Parietal lobe (tissue), 2 donors: ENCODE results near the gene RPS25. TPM values are rescaled to one million over a fixed set of nuclear protein-coding genes. Genes with fewer than 3 reads are reported as not detected.

ENCODE experiments used
- small RNA-seq: library from RNA; depleted of rRNA; stranded (forward); fragments of <200 nt; gene quantifications from one replicate; pipeline ENCODE3, GENCODE V24; 2014; ENCODE audit warnings: low replicate concordance
- total RNA-seq: library from RNA; depleted of rRNA; stranded (reverse); fragments of >200 nt; gene quantifications from one replicate; pipeline ENCODE4 v1.2.3, GENCODE V29; 2014

The RPS25 gene
- total RNA-seq, result 1,127 TPM

DNA sequence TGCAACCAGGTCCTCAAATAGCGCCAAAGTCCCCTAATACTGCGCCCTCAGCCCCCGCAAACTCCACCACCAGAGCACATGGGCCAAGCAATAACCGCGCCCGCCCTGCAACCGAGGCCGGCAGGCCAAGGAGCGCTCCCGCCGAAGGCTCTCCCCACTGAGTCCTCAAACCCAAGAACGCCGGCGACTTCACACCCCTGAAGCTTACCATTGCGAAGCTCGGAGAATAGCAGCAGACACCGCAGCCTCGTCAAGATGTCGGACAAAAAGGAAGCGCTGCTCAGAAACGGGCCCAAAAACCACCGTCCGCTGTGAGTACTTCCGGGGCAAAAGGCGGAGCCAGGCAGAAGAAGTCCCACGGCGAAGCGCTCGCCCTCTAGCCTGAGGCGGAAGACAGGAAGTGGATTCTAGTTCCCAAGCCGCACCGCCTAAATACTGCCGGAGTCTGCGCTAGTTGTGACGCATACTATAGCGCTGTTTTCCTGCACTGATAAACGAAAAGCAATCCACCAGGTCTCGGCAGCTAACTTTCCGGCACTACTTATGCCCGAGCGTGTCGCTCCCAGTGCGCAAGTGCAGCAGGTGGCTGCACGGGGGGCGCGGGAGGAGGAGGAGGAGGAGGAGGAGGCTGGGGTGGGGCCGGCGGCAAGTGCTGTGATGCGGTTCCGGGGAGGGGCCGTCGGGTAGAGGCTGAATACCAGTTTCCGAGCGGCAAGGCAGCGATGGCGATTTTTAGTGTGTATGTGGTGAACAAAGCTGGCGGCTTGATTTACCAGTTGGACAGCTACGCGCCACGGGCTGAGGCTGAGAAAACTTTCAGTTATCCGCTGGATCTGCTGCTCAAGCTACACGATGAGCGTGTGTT is at the start of gene RPS25, which contains the start of gene TRAPPC4:
Gene RPS25, minus strand, starts transcription at position 270 of the 865 bp plus-strand sequence. Its CDS starts 59 bp downstream, at position 211.
Gene TRAPPC4, plus strand, starts transcription at position 693 of the 865 bp plus-strand sequence. Its CDS starts 30 bp downstream, at position 723.

DNA sequence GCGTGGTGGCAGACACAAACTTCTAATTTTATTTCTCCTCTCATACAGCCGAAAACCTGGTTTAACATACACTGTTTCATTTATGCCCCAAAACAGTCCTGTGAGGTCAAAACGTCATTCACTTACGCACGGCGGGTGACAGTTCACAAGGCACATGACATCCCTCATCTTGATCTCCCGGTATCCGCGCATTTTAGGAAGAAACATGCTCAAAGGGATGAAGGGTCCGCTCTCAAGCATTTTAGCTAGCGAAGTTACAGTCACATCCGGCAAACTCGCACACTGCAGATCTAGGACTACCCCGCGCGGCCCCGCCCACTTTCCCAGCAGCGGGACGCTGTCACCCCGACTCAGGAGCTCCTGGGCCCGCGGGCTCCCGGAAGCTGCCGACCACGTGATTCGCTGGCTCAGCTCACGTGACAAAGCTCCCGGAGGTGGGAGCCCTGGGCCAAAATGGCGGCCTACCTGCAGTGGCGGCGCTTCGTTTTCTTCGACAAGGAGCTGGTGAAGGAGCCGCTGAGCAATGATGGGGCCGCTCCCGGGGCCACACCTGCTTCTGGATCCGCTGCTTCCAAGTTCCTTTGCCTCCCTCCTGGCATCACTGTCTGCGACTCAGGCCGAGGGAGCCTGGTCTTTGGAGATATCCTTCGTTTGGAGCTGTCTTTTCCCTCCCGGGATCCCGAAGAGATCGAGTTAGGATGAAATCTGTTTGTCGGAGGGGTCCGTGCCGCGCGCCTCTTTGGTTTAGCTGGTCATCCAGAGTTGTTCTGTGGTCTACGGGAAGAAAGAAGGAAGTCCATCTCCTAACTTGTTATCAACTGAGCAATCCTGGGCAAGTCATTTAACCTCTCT is 49.5 kb upstream of the RPS25 start, which contains the start of gene VPS11:
Gene VPS11, plus strand, starts transcription at position 448 of the 852 bp plus-strand sequence. Its CDS starts 6 bp downstream, at position 454.

DNA sequence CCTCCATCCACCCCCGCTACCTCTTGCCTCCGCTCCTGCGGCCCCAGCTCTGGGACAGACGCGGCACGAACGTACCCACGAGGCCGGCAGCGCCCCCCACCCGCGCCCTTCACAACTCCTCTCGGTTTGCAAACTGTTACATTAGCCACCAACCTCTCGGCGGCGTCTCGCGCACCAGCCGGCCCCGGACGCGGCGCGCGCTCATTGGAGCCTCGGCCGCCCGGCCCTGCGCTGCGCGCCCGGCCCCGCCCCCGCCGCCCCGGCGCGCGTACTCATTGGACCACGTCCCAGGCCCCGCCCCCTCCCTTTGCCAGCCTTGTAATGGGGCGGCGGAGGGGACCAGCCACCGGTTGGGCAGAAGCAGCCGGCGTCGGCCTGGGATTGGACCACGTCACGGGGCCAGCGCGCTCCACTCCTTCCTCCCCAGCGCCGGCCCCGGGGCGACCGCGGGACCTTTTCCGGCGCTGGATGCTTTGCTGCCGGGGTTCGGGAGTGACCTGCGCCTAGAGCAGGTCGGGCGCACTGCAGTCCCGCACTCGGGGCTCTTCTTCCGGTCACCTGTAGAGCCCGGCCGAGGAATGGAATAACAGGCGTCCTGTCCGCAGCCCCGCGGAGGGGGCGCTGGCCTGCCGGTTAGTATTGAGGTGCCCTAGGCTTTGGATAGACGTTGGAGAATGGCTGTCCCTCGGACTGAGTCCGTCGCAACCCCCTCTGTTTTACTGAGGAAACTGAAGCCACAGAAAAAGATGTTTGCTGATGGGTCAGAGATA is 39.0 kb upstream of the RPS25 start, which contains the start of gene HYOU1:
Gene HYOU1, minus strand, starts transcription at position 206 of the 770 bp plus-strand sequence. CDS start 1,045 bp downstream, outside the sequence.

DNA sequence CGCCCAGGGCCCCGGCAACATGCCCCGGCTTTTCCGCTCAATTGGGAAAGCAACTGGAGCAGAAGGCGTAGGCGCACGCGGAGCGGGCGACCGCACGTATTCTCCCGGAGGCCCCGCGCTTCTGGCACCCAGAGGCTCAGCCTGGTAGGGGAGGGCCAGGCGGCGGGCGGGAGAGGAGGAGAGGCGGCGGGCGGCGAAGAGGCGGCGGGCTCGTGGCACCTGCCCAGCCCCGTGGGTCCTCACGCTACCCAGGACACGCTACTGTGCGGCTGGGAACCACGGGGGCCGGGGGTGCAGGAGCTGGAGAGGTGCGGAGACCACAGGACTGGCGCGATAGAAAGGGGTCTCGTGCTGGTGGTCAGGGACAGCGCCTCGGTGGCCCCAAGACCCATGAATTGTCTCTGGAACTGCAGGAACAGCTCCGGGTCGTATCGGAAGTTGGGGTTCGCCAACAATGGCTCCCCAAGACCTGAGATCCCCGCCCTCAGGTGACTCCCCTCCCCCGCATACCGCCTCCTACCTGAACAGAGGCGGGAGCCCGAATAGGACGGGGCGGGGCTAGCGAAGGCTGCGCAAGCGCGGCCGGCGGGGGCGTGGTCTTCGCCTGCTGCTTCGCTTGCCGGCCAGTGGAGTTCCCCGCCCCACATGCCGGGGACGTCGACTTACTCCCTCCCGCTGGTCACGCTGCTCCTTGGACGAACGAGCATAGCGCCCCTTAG is 12.3 kb upstream of the RPS25 start, which contains the start of gene SLC37A4:
Gene SLC37A4, minus strand, starts transcription at position 549 of the 719 bp plus-strand sequence.

DNA sequence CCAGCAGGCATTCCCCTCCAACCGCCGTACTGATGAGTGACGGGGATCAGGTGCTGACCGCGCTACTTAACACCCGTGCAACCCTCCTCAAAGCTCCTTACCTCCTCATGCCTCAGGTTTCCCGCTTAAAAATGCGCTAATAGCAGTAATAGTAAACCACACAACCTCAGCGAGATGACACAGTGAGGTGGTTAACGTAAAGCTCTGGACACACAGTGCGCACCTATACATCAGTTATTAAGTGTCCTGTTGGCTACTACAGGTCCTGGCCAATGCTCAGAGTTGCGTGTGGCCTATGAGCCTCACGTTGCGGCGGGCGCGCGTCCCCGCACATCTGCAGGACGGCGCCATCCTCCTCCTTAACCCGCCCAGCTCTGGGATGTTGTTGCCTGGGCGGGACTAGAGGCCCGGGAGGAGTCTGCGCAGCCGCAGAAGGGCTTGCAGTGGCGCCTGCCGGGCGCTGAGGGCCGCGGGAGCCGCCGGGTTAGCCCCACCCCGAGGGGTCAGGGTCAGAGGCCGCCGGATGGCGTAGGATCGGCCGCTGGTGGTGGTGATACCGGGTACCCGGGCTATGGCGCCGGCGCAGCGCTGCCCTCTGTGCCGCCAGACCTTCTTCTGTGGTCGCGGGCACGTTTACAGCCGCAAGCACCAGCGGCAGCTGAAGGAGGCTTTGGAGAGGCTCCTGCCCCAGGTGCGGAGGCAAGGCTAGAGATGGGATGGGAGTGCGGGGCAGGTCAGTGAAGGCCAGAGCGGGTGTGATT is 20.3 kb downstream of the RPS25 start, which contains the start of gene CENATAC:
Gene CENATAC, plus strand, starts transcription at position 512 of the 761 bp plus-strand sequence. Its CDS starts 60 bp downstream, at position 572.

DNA sequence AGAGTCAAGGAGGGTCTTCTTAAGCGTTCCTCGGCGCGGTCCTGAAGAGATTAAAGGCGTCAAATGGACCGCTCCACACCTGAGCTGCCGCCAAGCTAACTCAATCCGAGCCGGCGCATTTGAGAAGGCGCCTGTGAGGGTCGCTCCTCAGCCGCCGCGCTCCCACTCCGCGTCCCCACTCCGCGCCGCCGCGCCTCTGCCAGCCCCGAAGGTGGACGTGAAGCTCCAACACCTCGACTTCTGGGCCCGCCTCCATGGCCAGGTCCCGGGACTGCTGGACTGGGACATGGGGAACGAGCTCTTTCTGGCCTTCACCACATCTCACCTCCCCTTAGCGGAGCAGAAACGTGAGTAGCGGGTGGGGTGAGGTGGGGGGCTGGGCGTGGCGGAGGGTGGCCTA is 46.5 kb downstream of the RPS25 start, which contains the start of gene FOXR1:
Gene FOXR1, plus strand, starts transcription at position 116 of the 400 bp plus-strand sequence. Its CDS starts 171 bp downstream, at position 287.

Small RNA genes within 50 kb of the gene (small RNA-seq; reads per million reads assigned to genes)
- gene AP003392.2 (not detected), gene RF00017 (not detected), gene RF00019 (not detected)

Other genes with a start within 250 kb of the RPS25 start
- 278 TPM for gene DDX6, start 227.2 kb downstream of the RPS25 start, total RNA-seq
- not detected for gene CXCR5, start 134.5 kb downstream of the RPS25 start, total RNA-seq
- gene BCL9L, start 92.4 kb downstream of the RPS25 start, total RNA-seq, result 20.7 TPM
- not detected for gene UPK2, start 62.0 kb downstream of the RPS25 start, total RNA-seq
- gene FOXR1, start 46.6 kb downstream of the RPS25 start, total RNA-seq, result not detected
- 82.9 TPM for gene CENATAC, start 20.2 kb downstream of the RPS25 start, total RNA-seq
- gene TRAPPC4, start 423 bp upstream of the RPS25 start, total RNA-seq, result 76.1 TPM
- 15.0 TPM for gene SLC37A4, start 12.5 kb upstream of the RPS25 start, total RNA-seq
- gene HYOU1, start 38.9 kb upstream of the RPS25 start, total RNA-seq, result 40.1 TPM
- gene VPS11, start 49.5 kb upstream of the RPS25 start, total RNA-seq, result 35.1 TPM
- 8.1 TPM for gene HMBS, start 66.5 kb upstream of the RPS25 start, total RNA-seq
- gene DPAGT1, start 83.5 kb upstream of the RPS25 start, total RNA-seq, result 11.6 TPM
- gene C2CD2L, start 89.0 kb upstream of the RPS25 start, total RNA-seq, result 12.2 TPM
- 41.9 TPM for gene HINFP, start 103.2 kb upstream of the RPS25 start, total RNA-seq
- 4.1 TPM for gene ABCG4, start 130.7 kb upstream of the RPS25 start, total RNA-seq
- gene NLRX1, start 150.4 kb upstream of the RPS25 start, total RNA-seq, result 2.8 TPM
- not detected for gene NHERF4, start 167.1 kb upstream of the RPS25 start, total RNA-seq
- gene CBL, start 188.0 kb upstream of the RPS25 start, total RNA-seq, result 25.0 TPM